Transverse colon (tissue), 4 donors: ENCODE results near the gene PUSL1.

Experiments used
- CTCF ChIP-seq, 5 experiments: fragments of 200-600 bp in 3 of 5; fragments of 450-650 bp in 2 of 5; sonication (generic) in 3 of 5; IDR thresholded peaks; 1 replicate in 2 of 5; 2 replicates in 3 of 5; pipeline ENCODE4 v1.5.1; 2016 to 2017; ENCODE audit warnings: antibody characterized with exemption in 5 of 5, inconsistent platforms in 3 of 5, mild to moderate bottlenecking in 2 of 5, moderate library complexity in 1 of 5
- EP300 ChIP-seq: sonication (generic); formaldehyde crosslinking; IDR thresholded peaks from one replicate; pipeline ENCODE4 v1.6.1; 2017; ENCODE audit warnings: antibody characterized with exemption, low read depth
- POLR2A ChIP-seq: fragments of 450-650 bp; IDR thresholded peaks from one replicate; pipeline ENCODE4 v1.6.1; 2016; ENCODE audit warnings: antibody characterized with exemption, mild to moderate bottlenecking, moderate library complexity
- POLR2AphosphoS5 ChIP-seq, 3 donors: sonication (generic); formaldehyde crosslinking; IDR thresholded peaks; one replicate each; pipeline ENCODE4 v1.6.1; 2016; ENCODE audit warnings: antibody characterized with exemption in 3 of 3

GRCh38 chr1:1321477-1321876 is 13.1 kb downstream of the PUSL1 start:
- TF ChIP-seq CTCF (IDR thresholded peaks at IDR 0.05) (no peak), POLR2AphosphoS5 (IDR thresholded peaks at IDR 0.05) (no peak), POLR2A (no peak), EP300 (no peak)
